ENCODE data around the gene SIRPA. TPM values are rescaled to one million over a fixed set of nuclear protein-coding genes. Genes with fewer than 3 reads are reported as not detected.
"Not testable (repeated sequence)": the region's sequence is repeated elsewhere in the genome, so short reads cannot be mapped to it uniquely, and the experiment has no call there.

Gene SIRPA
- total and polyA plus RNA-seq, 3 experiments from 2014 or later = 0.53 to 0.66 TPM; not detected in 1

GRCh38 chr20:1918491-1919165, 23.4 kb downstream of the SIRPA start:
- no peak for DNase-seq
- no peak overlapping the region for H3K27ac Mint-ChIP-seq
- Histone ChIP-seq H3K9me3 (ENCODE audit: low read length) (no peaks in the 10 kb centered on the region), H3K4me1 (ENCODE audit: insufficient read depth, low read length) (no peaks in the 10 kb centered on the region), H3K27ac (ENCODE audit: low read depth, low read length) (no peak overlapping the region), H3K36me3 (ENCODE audit: insufficient read depth, low read length) (no peaks in the 10 kb centered on the region), H3K4me3 (ENCODE audit: low read length) (no peak overlapping the region), H3K27me3 (ENCODE audit: insufficient read depth, low read length, poor library complexity, severe bottlenecking) (no peaks in the 10 kb centered on the region)
- H3K4me3 Mint-ChIP-seq = no peak overlapping the region
- H3K9me3 Mint-ChIP-seq = no peaks in the 10 kb centered on the region
- H3K27me3 Mint-ChIP-seq = peaks cover 2 to 4% of the 10 kb centered on the region in 2 donors
- POLR2A ChIA-PET = no interaction called here
- no peaks in the 10 kb centered on the region for H3K36me3 Mint-ChIP-seq
- no peaks in the 10 kb centered on the region for H3K4me1 Mint-ChIP-seq
- CTCF ChIA-PET = no interaction called here

- H3K9me3 Mint-ChIP-seq = no peaks in the 10 kb centered on the region
- peaks cover 2 to 4% of the 10 kb centered on the region in 2 donors for H3K27me3 Mint-ChIP-seq
- Histone ChIP-seq H3K36me3 (ENCODE audit: insufficient read depth, low read length) (no peaks in the 10 kb centered on the region), H3K9me3 (ENCODE audit: low read length) (no peaks in the 10 kb centered on the region), H3K4me1 (ENCODE audit: insufficient read depth, low read length) (no peaks in the 10 kb centered on the region), H3K27me3 (ENCODE audit: insufficient read depth, low read length, poor library complexity, severe bottlenecking) (no peaks in the 10 kb centered on the region), H3K4me3 (ENCODE audit: low read length) (no peak overlapping the region), H3K27ac (ENCODE audit: low read depth, low read length) (no peak overlapping the region)
- H3K4me3 Mint-ChIP-seq = no peak overlapping the region
- no peaks in the 10 kb centered on the region for H3K36me3 Mint-ChIP-seq
- H3K4me1 Mint-ChIP-seq = no peaks in the 10 kb centered on the region
- CTCF ChIA-PET = no interaction called here
- H3K27ac Mint-ChIP-seq = no peak overlapping the region
- DNase-seq = no peak
- POLR2A ChIA-PET = no interaction called here
Observed at GRCh38 chr20:1920252-1920651, 25.0 kb downstream of the SIRPA start.

GRCh38 chr20:1920826-1921225, 25.6 kb downstream of the SIRPA start:
- H3K36me3 Mint-ChIP-seq = no peaks in the 10 kb centered on the region
- no peak for DNase-seq
- Histone ChIP-seq H3K4me3 (ENCODE audit: low read length) (no peak overlapping the region), H3K9me3 (ENCODE audit: low read length) (no peaks in the 10 kb centered on the region), H3K27me3 (ENCODE audit: insufficient read depth, low read length, poor library complexity, severe bottlenecking) (no peaks in the 10 kb centered on the region), H3K36me3 (ENCODE audit: insufficient read depth, low read length) (no peaks in the 10 kb centered on the region), H3K4me1 (ENCODE audit: insufficient read depth, low read length) (no peaks in the 10 kb centered on the region), H3K27ac (ENCODE audit: low read depth, low read length) (no peak overlapping the region)
- H3K27ac Mint-ChIP-seq = no peak overlapping the region
- no peaks in the 10 kb centered on the region for H3K9me3 Mint-ChIP-seq
- peaks cover 2 to 4% of the 10 kb centered on the region in 2 donors for H3K27me3 Mint-ChIP-seq
- no peaks in the 10 kb centered on the region for H3K4me1 Mint-ChIP-seq
- ChIA-PET POLR2A (no interaction called here), CTCF (no interaction called here)
- H3K4me3 Mint-ChIP-seq = no peak overlapping the region

GRCh38 chr20:1921985-1922384, 26.8 kb downstream of the SIRPA start:
- H3K9me3 ChIP-seq (ENCODE audit: low read length); POLR2A ChIA-PET; H3K4me1 ChIP-seq (ENCODE audit: insufficient read depth, low read length); H3K27ac Mint-ChIP-seq; H3K27me3 ChIP-seq (ENCODE audit: insufficient read depth, low read length, poor library complexity, severe bottlenecking); H3K36me3 ChIP-seq (ENCODE audit: insufficient read depth, low read length); H3K9me3 Mint-ChIP-seq; H3K27ac ChIP-seq (ENCODE audit: low read depth, low read length); H3K4me3 ChIP-seq (ENCODE audit: low read length); H3K27me3 Mint-ChIP-seq; H3K4me3 Mint-ChIP-seq; H3K4me1 Mint-ChIP-seq; H3K36me3 Mint-ChIP-seq; DNase-seq: not testable (repeated sequence)
- CTCF ChIA-PET = interaction anchor here (0.6 kb wide), 1 partner anchor 560 kb away, joined by 3 read pairs; no protein-coding TSS in a partner anchor

- H3K4me1 Mint-ChIP-seq = no peaks in the 10 kb centered on the region
- POLR2A ChIA-PET = no interaction called here
Observed at GRCh38 chr20:1922786-1923185, 27.6 kb downstream of the SIRPA start.

DNA sequence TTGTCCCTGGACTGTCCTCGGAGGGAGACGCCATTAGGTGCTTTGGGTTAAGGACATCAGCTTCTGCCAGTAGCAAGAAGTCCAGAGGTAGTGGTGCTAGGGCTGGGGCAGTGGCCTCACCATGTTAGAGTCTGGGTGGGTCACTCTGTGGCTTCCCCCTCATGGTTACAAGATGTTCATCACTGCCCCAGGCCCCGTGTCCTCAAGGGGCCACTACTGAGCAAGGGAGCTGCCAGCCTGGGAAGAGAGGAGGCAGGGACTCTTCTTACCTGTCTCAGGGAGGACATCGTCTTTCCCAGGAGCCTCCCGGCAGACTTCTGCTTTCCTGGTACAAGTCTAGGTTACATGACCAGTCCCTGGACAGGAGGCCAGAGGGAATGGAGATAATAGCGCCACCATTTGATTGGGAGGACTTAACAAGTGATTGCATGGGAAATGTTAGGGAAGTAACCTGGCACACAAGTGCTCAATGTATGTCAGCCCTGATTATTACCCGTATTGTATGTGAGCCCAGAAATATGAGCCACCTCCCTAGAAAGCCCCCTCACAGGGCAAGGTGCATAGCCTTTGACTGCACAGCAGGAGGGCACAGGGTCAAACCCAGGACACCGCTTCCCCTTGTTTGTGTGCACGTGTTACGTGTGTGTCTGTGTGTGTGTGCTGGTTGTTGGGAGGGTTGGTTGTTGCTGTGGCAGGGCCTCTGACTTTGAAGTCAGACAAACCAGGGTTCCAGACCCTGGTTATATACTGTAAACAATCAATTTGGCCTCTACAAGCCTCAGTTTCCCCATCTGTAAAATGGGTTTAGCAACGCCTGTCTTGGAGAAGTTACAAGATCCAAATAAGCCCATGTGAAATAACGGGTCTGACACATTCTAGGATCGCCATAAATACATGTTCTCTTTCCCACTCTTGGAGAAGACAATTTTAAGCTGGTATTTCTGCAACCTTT, 30.0 kb downstream of the SIRPA start:
- CTCF ChIA-PET = no interaction called here
- no peak overlapping the region for H3K4me3 ChIP-seq (ENCODE audit: low read length)
- Mint-ChIP-seq H3K36me3 (no peaks in the 10 kb centered on the region), H3K4me3 (no peak overlapping the region), H3K27ac (no peak overlapping the region), H3K27me3 (peaks cover 9 to 29% of the 10 kb centered on the region in 2 donors), H3K9me3 (no peaks in the 10 kb centered on the region), H3K4me1 (no peaks in the 10 kb centered on the region)
- no peaks in the 10 kb centered on the region for H3K27me3 ChIP-seq (ENCODE audit: insufficient read depth, low read length, poor library complexity, severe bottlenecking)
- no peaks in the 10 kb centered on the region for H3K4me1 ChIP-seq (ENCODE audit: insufficient read depth, low read length)
- H3K27ac ChIP-seq (ENCODE audit: low read depth, low read length) = no peak overlapping the region
- no peaks in the 10 kb centered on the region for H3K36me3 ChIP-seq (ENCODE audit: insufficient read depth, low read length)
- DNase-seq = no peak
- POLR2A ChIA-PET = no interaction called here
- no peaks in the 10 kb centered on the region for H3K9me3 ChIP-seq (ENCODE audit: low read length)

More at GRCh38 chr20:1922786-1923185, 27.6 kb downstream of the SIRPA start:
- Histone ChIP-seq H3K27me3 (ENCODE audit: insufficient read depth, low read length, poor library complexity, severe bottlenecking) (no peaks in the 10 kb centered on the region), H3K27ac (ENCODE audit: low read depth, low read length) (no peak overlapping the region), H3K4me1 (ENCODE audit: insufficient read depth, low read length) (no peaks in the 10 kb centered on the region), H3K9me3 (ENCODE audit: low read length) (no peaks in the 10 kb centered on the region), H3K4me3 (ENCODE audit: low read length) (no peak overlapping the region), H3K36me3 (ENCODE audit: insufficient read depth, low read length) (no peaks in the 10 kb centered on the region)
- peak overlapping the region in 1 of 8 donors; percentile 34 for H3K27ac Mint-ChIP-seq
- DNase-seq = no peak
- H3K36me3 Mint-ChIP-seq = no peaks in the 10 kb centered on the region
- no peaks in the 10 kb centered on the region for H3K9me3 Mint-ChIP-seq
- no peak overlapping the region for H3K4me3 Mint-ChIP-seq
- CTCF ChIA-PET = interaction anchor here (0.6 kb wide), 1 partner anchor 561 kb away, joined by 3 read pairs; no protein-coding TSS in a partner anchor
- H3K27me3 Mint-ChIP-seq = peaks cover 2 to 11% of the 10 kb centered on the region in 2 donors

DNA sequence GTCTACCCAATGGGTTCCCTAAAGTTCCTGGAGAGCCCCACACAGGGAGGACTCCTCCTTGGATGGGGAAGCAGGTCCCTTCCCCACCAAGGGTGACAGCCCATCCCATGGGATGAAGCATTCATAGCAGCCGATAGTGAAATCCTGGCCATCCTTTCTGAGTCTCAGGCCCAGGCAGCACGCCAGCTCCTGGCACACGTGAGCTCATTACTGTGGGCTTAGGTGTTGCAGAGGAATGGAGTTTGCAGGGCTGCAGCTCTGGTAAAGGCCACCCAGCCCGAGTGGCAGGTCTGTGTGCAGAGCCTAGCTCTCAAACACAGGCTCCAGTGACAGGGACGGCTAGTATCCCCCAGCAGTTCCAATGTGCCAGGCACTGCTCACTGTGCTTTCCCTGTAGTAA, 31.0 kb downstream of the SIRPA start:
- Histone ChIP-seq H3K27me3 (ENCODE audit: insufficient read depth, low read length, poor library complexity, severe bottlenecking) (no peaks in the 10 kb centered on the region), H3K4me3 (ENCODE audit: low read length) (no peak overlapping the region), H3K4me1 (ENCODE audit: insufficient read depth, low read length) (no peaks in the 10 kb centered on the region), H3K36me3 (ENCODE audit: insufficient read depth, low read length) (no peaks in the 10 kb centered on the region), H3K9me3 (ENCODE audit: low read length) (no peaks in the 10 kb centered on the region), H3K27ac (ENCODE audit: low read depth, low read length) (no peak overlapping the region)
- no peak for DNase-seq
- Mint-ChIP-seq H3K9me3 (no peaks in the 10 kb centered on the region), H3K4me3 (no peak overlapping the region), H3K4me1 (no peaks in the 10 kb centered on the region), H3K36me3 (no peaks in the 10 kb centered on the region), H3K27ac (no peak overlapping the region), H3K27me3 (peaks cover 12 to 39% of the 10 kb centered on the region in 2 donors)
- POLR2A ChIA-PET = no interaction called here
- CTCF ChIA-PET = no interaction called here

GRCh38 chr20:1927217-1927616, 32.0 kb downstream of the SIRPA start:
- ChIA-PET POLR2A (no interaction called here), CTCF (no interaction called here)
- no peaks in the 10 kb centered on the region for H3K4me1 Mint-ChIP-seq
- no peak for DNase-seq
- no peak overlapping the region for H3K4me3 Mint-ChIP-seq
- Histone ChIP-seq H3K4me1 (ENCODE audit: insufficient read depth, low read length) (no peaks in the 10 kb centered on the region), H3K4me3 (ENCODE audit: low read length) (no peak overlapping the region), H3K27ac (ENCODE audit: low read depth, low read length) (no peak overlapping the region), H3K27me3 (ENCODE audit: insufficient read depth, low read length, poor library complexity, severe bottlenecking) (no peaks in the 10 kb centered on the region), H3K36me3 (ENCODE audit: insufficient read depth, low read length) (no peaks in the 10 kb centered on the region), H3K9me3 (ENCODE audit: low read length) (no peaks in the 10 kb centered on the region)
- peaks cover 12 to 47% of the 10 kb centered on the region in 2 donors for H3K27me3 Mint-ChIP-seq
- H3K36me3 Mint-ChIP-seq = no peaks in the 10 kb centered on the region
- H3K27ac Mint-ChIP-seq = no peak overlapping the region
- H3K9me3 Mint-ChIP-seq = no peaks in the 10 kb centered on the region
